RCC 7860 (cell line): ENCODE results near the gene PTPN4.

Experiments used
- DNase-seq: peaks from one replicate; pipeline ENCODE4 v3.0.0-alpha.2; 2015; ENCODE audit warnings: low spot score
- FAIRE-seq: peaks from 2 replicates; lab custom pipeline; 2012; peaks lifted over from hg19 to GRCh38; lab: Jason Lieb, UNC

PTPN4 gene

GRCh38 chr2:119732601-119733164, 27.0 kb upstream of the PTPN4 start:
- FAIRE-seq (no peak), DNase-seq (no peak)

GRCh38 chr2:119734047-119734446, 25.7 kb upstream of the PTPN4 start:
- DNase-seq, result no peak
- FAIRE-seq, result no peak

- no peak for FAIRE-seq
- no peak for DNase-seq
These were observed 24.2 kb upstream of the PTPN4 start for GRCh38 chr2:119735565-119735964.

GRCh38 chr2:119736021-119736420, 23.7 kb upstream of the PTPN4 start:
- no peak for DNase-seq
- FAIRE-seq, result no peak

- no peak for DNase-seq
- FAIRE-seq, result no peak
These were observed 20.0 kb upstream of the PTPN4 start for GRCh38 chr2:119739580-119740255.

- no peak for DNase-seq
These were observed 18.7 kb upstream of the PTPN4 start for GRCh38 chr2:119741001-119741400.

GRCh38 chr2:119741868-119742267, 17.9 kb upstream of the PTPN4 start:
- no peak for FAIRE-seq
- no peak for DNase-seq

More at GRCh38 chr2:119741001-119741400, 18.7 kb upstream of the PTPN4 start:
- FAIRE-seq, result no peak

- DNase-seq, result peak; percentile 85
- peak; percentile 82 for FAIRE-seq
These were observed 15.3 kb upstream of the PTPN4 start for GRCh38 chr2:119744335-119744939.

- FAIRE-seq (no peak), DNase-seq (no peak)
These were observed 14.2 kb upstream of the PTPN4 start for GRCh38 chr2:119745566-119745965.

GRCh38 chr2:119746836-119747686, 12.7 kb upstream of the PTPN4 start:
- no peak for FAIRE-seq

GRCh38 chr2:119748135-119748534, 11.6 kb upstream of the PTPN4 start:
- FAIRE-seq (no peak), DNase-seq (no peak)

More at GRCh38 chr2:119746836-119747686, 12.7 kb upstream of the PTPN4 start:
- no peak for DNase-seq

GRCh38 chr2:119749477-119750012, 10.2 kb upstream of the PTPN4 start:
- DNase-seq (peak; percentile 26), FAIRE-seq (no peak)

GRCh38 chr2:119751706-119752105, 8.0 kb upstream of the PTPN4 start:
- no peak for DNase-seq
- no peak for FAIRE-seq

- FAIRE-seq (peak; percentile 73), DNase-seq (peak; percentile 39)
These were observed 6.4 kb upstream of the PTPN4 start for GRCh38 chr2:119753041-119753929.

GRCh38 chr2:119753930-119754321, 5.8 kb upstream of the PTPN4 start:
- DNase-seq, result no peak
- no peak for FAIRE-seq

GRCh38 chr2:119755906-119756305, 3.8 kb upstream of the PTPN4 start:
- DNase-seq, result no peak
- FAIRE-seq, result no peak

- peak; percentile 72 for DNase-seq
- peak; percentile 78 for FAIRE-seq
These were observed 2.9 kb upstream of the PTPN4 start for GRCh38 chr2:119756837-119757236.

GRCh38 chr2:119758881-119759450, 756 bp upstream of the PTPN4 start:
- FAIRE-seq (no peak), DNase-seq (no peak)

GRCh38 chr2:119760237-119760955, 674 bp downstream of the PTPN4 start:
- no peak for DNase-seq

More at GRCh38 chr2:119760237-119760955, 674 bp downstream of the PTPN4 start:
- no peak for FAIRE-seq
